Glutamatergic neuron (in vitro differentiated cells): ENCODE data around the gene TMEM225B. TPM values are rescaled to one million over a fixed set of nuclear protein-coding genes. Genes with fewer than 3 reads are reported as not detected.

Experiments
- DNase-seq: peaks from one replicate; pipeline ENCODE4 v3.0.0; 2022
- H3K27ac Mint-ChIP-seq: one replicate; pipeline ENCODE4 v1.8.0; 2020; ENCODE audit warnings: mild to moderate bottlenecking, mixed read lengths, inconsistent platforms; ENCODE audit not compliant: unreplicated experiment
- H3K27me3 Mint-ChIP-seq: one replicate; pipeline ENCODE4 v1.8.0; 2020; ENCODE audit warnings: mild to moderate bottlenecking, moderate library complexity, mixed read lengths, inconsistent platforms; ENCODE audit not compliant: unreplicated experiment
- H3K36me3 Mint-ChIP-seq: one replicate; pipeline ENCODE4 v1.8.0; 2020; ENCODE audit warnings: mild to moderate bottlenecking, mixed read lengths, inconsistent platforms; ENCODE audit not compliant: unreplicated experiment
- H3K4me1 Mint-ChIP-seq: one replicate; pipeline ENCODE4 v1.8.0; 2020; ENCODE audit warnings: mild to moderate bottlenecking, low read depth, mixed read lengths, inconsistent platforms; ENCODE audit not compliant: unreplicated experiment
- H3K4me3 Mint-ChIP-seq: one replicate; pipeline ENCODE4 v1.8.0; 2020; ENCODE audit warnings: mild to moderate bottlenecking, mixed read lengths, inconsistent platforms; ENCODE audit not compliant: unreplicated experiment
- H3K9me3 Mint-ChIP-seq: one replicate; pipeline ENCODE4 v1.8.0; 2020; ENCODE audit warnings: mild to moderate bottlenecking, moderate library complexity, mixed read lengths, inconsistent platforms; ENCODE audit not compliant: unreplicated experiment
- CTCF ChIP-seq: fragments of 200-600 bp; sonication (generic); IDR thresholded peaks from one replicate; pipeline ENCODE4 v1.5.0; 2021; ENCODE audit not compliant: partially characterized antibody, unreplicated experiment
- total RNA-seq: library from RNA; stranded (reverse); fragmentation: NEBNext Ultra II Directional; extraction: Animal tissue kit (Norgen Biotek cat#: 25700); gene quantifications from one replicate; pipeline ENCODE4 v1.2.1, GENCODE V29; 2021; ENCODE audit not compliant: unreplicated experiment

The TMEM225B gene
- total RNA-seq, 1 donor from 2014 or later, result 0.66 TPM

GRCh38 chr7:99638731-99639130 lies 40.7 kb downstream of the TMEM225B start:
- Mint-ChIP-seq H3K9me3 (peaks cover 2% of the 10 kb centered on the region), H3K27ac (no peak overlapping the region), H3K4me3 (no peak overlapping the region), H3K36me3 (peaks cover 9% of the 10 kb centered on the region), H3K27me3 (peaks cover 5% of the 10 kb centered on the region), H3K4me1 (no peaks in the 10 kb centered on the region)
- no peak for TF ChIP-seq CTCF
- no peak for DNase-seq

DNA sequence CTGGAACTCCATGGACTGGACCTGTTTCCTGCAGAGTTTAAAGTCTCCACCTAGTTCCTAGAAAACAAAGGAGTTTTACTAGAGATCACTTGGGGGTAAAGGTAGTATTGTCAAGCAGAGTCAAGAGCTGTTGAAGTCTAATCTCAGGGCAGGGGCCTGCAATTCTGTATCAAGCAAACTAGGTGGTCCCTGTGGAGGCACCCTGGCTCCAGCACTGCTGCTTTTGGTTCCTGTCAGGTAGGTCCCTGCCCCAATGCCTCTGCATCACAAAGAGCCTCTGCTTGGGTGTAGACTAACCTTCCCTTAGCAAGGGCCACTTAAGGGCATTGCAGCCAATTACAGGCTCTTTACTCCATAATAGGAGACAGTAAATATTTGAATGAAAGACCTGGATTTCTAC lies 41.2 kb downstream of the TMEM225B start:
- no peak for DNase-seq
- Mint-ChIP-seq H3K9me3 (peaks cover 2% of the 10 kb centered on the region), H3K27ac (no peak overlapping the region), H3K36me3 (peaks cover 9% of the 10 kb centered on the region), H3K4me3 (no peak overlapping the region), H3K27me3 (peaks cover 5% of the 10 kb centered on the region), H3K4me1 (no peaks in the 10 kb centered on the region)
- TF ChIP-seq CTCF, result no peak

GRCh38 chr7:99642027-99642426 lies 44.0 kb downstream of the TMEM225B start:
- Mint-ChIP-seq H3K9me3 (peaks cover 2% of the 10 kb centered on the region), H3K27me3 (peaks cover 5% of the 10 kb centered on the region), H3K27ac (no peak overlapping the region), H3K4me1 (no peaks in the 10 kb centered on the region), H3K4me3 (no peak overlapping the region), H3K36me3 (peaks cover 19% of the 10 kb centered on the region)
- no peak for TF ChIP-seq CTCF
- no peak for DNase-seq

DNA sequence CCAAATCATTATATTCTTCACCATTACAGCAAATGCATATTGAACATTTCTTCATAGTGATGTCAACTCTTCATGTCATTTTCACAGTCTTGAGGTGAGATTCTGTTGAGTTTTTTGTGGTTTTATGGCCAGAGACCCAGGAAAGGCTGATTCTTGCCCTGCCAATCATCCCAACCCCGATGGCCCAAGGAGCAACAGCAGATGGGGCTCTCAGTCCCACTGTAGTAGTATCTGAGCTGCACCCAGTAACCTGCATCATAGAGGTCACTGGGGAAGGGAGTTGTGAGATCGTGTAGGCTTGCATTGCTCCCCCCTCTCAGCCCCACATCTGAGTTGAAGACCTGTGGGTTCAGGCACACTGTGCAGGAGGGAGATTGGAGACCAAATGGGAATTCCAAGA lies 45.4 kb downstream of the TMEM225B start:
- H3K27me3 Mint-ChIP-seq, result peaks cover 5% of the 10 kb centered on the region

GRCh38 chr7:99644431-99644830 lies 46.4 kb downstream of the TMEM225B start:
- no peak overlapping the region for H3K4me3 Mint-ChIP-seq

More for the DNA sequence above, 45.4 kb downstream of the TMEM225B start:
- TF ChIP-seq CTCF, result no peak
- Mint-ChIP-seq H3K4me3 (no peak overlapping the region), H3K4me1 (no peaks in the 10 kb centered on the region), H3K27ac (no peak overlapping the region), H3K36me3 (peaks cover 19% of the 10 kb centered on the region), H3K9me3 (peaks cover 2% of the 10 kb centered on the region)
- DNase-seq, result no peak

More at GRCh38 chr7:99644431-99644830, 46.4 kb downstream of the TMEM225B start:
- no peak for DNase-seq
- no peak overlapping the region for H3K27ac Mint-ChIP-seq
- H3K36me3 Mint-ChIP-seq, result peaks cover 19% of the 10 kb centered on the region
- H3K27me3 Mint-ChIP-seq, result peaks cover 5% of the 10 kb centered on the region
- no peaks in the 10 kb centered on the region for H3K4me1 Mint-ChIP-seq
- peaks cover 2% of the 10 kb centered on the region for H3K9me3 Mint-ChIP-seq
- no peak for TF ChIP-seq CTCF
